HepG2 (cell line): ENCODE results near the gene TMX3. TPM values are rescaled to one million over a fixed set of nuclear protein-coding genes. Genes with fewer than 3 reads are reported as not detected.
A peak's percentile ranks its signal among the peaks of the same experiment; 100 is the strongest.

ENCODE experiments used
- ATAC-seq: fragments of 200-7000 bp; cut with Tn5 transposase; 3 replicates; pipeline ENCODE4 v1.9.1; 2020; ENCODE audit warnings: mild to moderate bottlenecking, moderate library complexity
- BruUV-seq: library from RNA; stranded (reverse); fragments of 400-500 nt; replicated peaks from 2 replicates; lab custom pipeline; 2021; lab: Mats Ljungman, UMichigan
- CTCF ChIA-PET: fragments of 300-600 bp; formaldehyde crosslinking; extraction: SDS; loops from one replicate; lab custom pipeline; 2021; ENCODE audit warnings: low total read pairs, inconsistent platforms, low intra/inter-chr PET ratio; lab: Yijun Ruan, JAX
- POLR2A ChIA-PET: fragments of 350-600 bp; sonication (Branson Sonifier 250); formaldehyde crosslinking; loops from one replicate; lab custom pipeline; 2020; ENCODE audit warnings: antibody characterized with exemption, inconsistent platforms; lab: Yijun Ruan, JAX
- DNase-seq: peaks from one replicate; pipeline ENCODE4 v3.0.0-alpha.2; 2015; ENCODE audit warnings: low spot score
- FAIRE-seq: peaks from 3 replicates; lab custom pipeline; 2011; peaks lifted over from hg19 to GRCh38; lab: Jason Lieb, UNC
- H2AFZ ChIP-seq: one replicate; pipeline ENCODE4 v1.6.1; 2011; ENCODE audit warnings: low read length, inconsistent platforms
- H3K27ac ChIP-seq: fragments of 300-600 bp; 3 replicates; pipeline ENCODE4 v1.8.0; 2011; ENCODE audit warnings: mixed run types, mild to moderate bottlenecking, mixed read lengths, low read length, inconsistent platforms; ENCODE audit not compliant: insufficient read depth; ENCODE audit errors: extremely low read length
- H3K27me3 ChIP-seq, 2 experiments: fragments of 200-600 bp in 1 of 2; 2 replicates in 1 of 2; 3 replicates in 1 of 2; pipeline versions ENCODE4 v1.6.0 to v1.8.0; 2011; ENCODE audit warnings: low read length in 2 of 2, mild to moderate bottlenecking in 2 of 2, moderate library complexity in 2 of 2, inconsistent platforms in 1 of 2; ENCODE audit not compliant: insufficient read depth in 2 of 2, control insufficient read depth in 1 of 2
- H3K36me3 ChIP-seq, 2 experiments: fragments of 200-600 bp in 1 of 2; replicated peaks in 1 of 2; 2 replicates in 1 of 2; 3 replicates in 1 of 2; pipeline versions ENCODE4 v1.5.1 to v1.8.0; 2011; ENCODE audit warnings: low read length in 2 of 2, inconsistent platforms in 1 of 2; ENCODE audit not compliant: insufficient read depth in 2 of 2, control insufficient read depth in 1 of 2
- H3K4me1 ChIP-seq: 2 replicates; pipeline ENCODE4 v1.5.1; 2012; ENCODE audit warnings: low read length, inconsistent platforms; ENCODE audit not compliant: insufficient read depth
- H3K4me2 ChIP-seq: 2 replicates; pipeline ENCODE4 v1.6.0; 2011; ENCODE audit warnings: low read depth, low read length, inconsistent platforms
- H3K4me3 ChIP-seq, 3 experiments: fragments of 200-600 bp in 1 of 3; sonication (generic), shearing (Covaris generic) in 1 of 3; replicated peaks in 1 of 3; 2 replicates each; pipeline ENCODE4 v1.5.1; 2011 to 2016; ENCODE audit warnings: low read length in 3 of 3, inconsistent platforms in 2 of 3, low read depth in 2 of 3, mild to moderate bottlenecking in 2 of 3, control low read depth in 1 of 3, mixed read lengths in 1 of 3; ENCODE audit not compliant: insufficient read depth in 1 of 3
- H3K79me2 ChIP-seq: one replicate; pipeline ENCODE4 v1.6.1; 2011; ENCODE audit warnings: low read length, inconsistent platforms; ENCODE audit not compliant: insufficient read depth
- H3K9ac ChIP-seq: 2 replicates; pipeline ENCODE4 v1.6.0; 2011; ENCODE audit warnings: mild to moderate bottlenecking, low read depth, low read length, inconsistent platforms; ENCODE audit not compliant: insufficient read depth
- H3K9me3 ChIP-seq: 2 replicates; pipeline ENCODE4 v1.5.1; 2012; ENCODE audit warnings: mild to moderate bottlenecking, low read length
- H4K20me1 ChIP-seq: 2 replicates; pipeline ENCODE4 v1.6.0; 2011; ENCODE audit warnings: inconsistent platforms, mild to moderate bottlenecking, low read length, moderate library complexity; ENCODE audit not compliant: insufficient read depth
- ARNT2 ChIP-seq: sonication (generic); formaldehyde crosslinking; IDR thresholded peaks from 2 replicates; pipeline ENCODE4 v1.8.0; 2022; ENCODE audit warnings: mild to moderate bottlenecking, low read depth, missing genetic modification reagents, moderate library complexity
- ETV5 ChIP-seq: IDR thresholded peaks from 2 replicates; pipeline ENCODE4 v1.6.1; 2018; ENCODE audit warnings: missing biosample characterization, missing genetic modification reagents, inconsistent platforms, borderline replicate concordance
- FOXO1 ChIP-seq: sonication (generic); formaldehyde crosslinking; IDR thresholded peaks from 2 replicates; pipeline ENCODE4 v1.4.0; 2020; ENCODE audit warnings: missing genetic modification reagents
- FOXP1 ChIP-seq, 2 experiments: fragments of 450-650 bp in 1 of 2; IDR thresholded peaks; 2 replicates each; pipeline ENCODE4 v1.6.1; 2017 to 2018; ENCODE audit warnings: antibody characterized with exemption in 1 of 2
- GTF2F1 ChIP-seq: fragments of 150-350 bp; IDR thresholded peaks from 2 replicates; pipeline ENCODE4 v1.6.1; 2014; ENCODE audit warnings: low read length
- ISL2 ChIP-seq: sonication (generic); formaldehyde crosslinking; IDR thresholded peaks from 2 replicates; pipeline ENCODE4 v1.5.0; 2020; ENCODE audit warnings: missing genetic modification reagents
- LCORL ChIP-seq, 2 experiments: fragments of 450-650 bp in 1 of 2; sonication (generic) in 1 of 2; formaldehyde crosslinking in 1 of 2; IDR thresholded peaks; 2 replicates each; pipeline versions ENCODE4 v1.5.0 to v1.6.1; 2017 to 2020; ENCODE audit warnings: antibody characterized with exemption in 1 of 2, missing genetic modification reagents in 1 of 2
- MED8 ChIP-seq: sonication (generic); formaldehyde crosslinking; IDR thresholded peaks from 2 replicates; pipeline ENCODE4 v1.8.1; 2023; ENCODE audit warnings: mild to moderate bottlenecking, missing genetic modification reagents; ENCODE audit not compliant: insufficient replicate concordance
- TEAD3 ChIP-seq: optimal IDR thresholded peaks from 2 replicates; pipeline ENCODE3; 2016; ENCODE audit warnings: borderline replicate concordance
- ZNF143 ChIP-seq: sonication (generic); formaldehyde crosslinking; IDR thresholded peaks from 2 replicates; pipeline ENCODE4 v1.4.0; 2020; ENCODE audit warnings: missing genetic modification reagents
- ZNF230 ChIP-seq: sonication (generic); formaldehyde crosslinking; IDR thresholded peaks from 2 replicates; pipeline ENCODE4 v1.4.0; 2020; ENCODE audit warnings: mild to moderate bottlenecking, missing genetic modification reagents
- ZNF263 ChIP-seq: sonication (generic); formaldehyde crosslinking; IDR thresholded peaks from 2 replicates; pipeline ENCODE4 v1.4.0; 2020; ENCODE audit warnings: missing genetic modification reagents
- ZNF615 ChIP-seq: sonication (generic); formaldehyde crosslinking; IDR thresholded peaks from 2 replicates; pipeline ENCODE4 v1.5.0; 2020; ENCODE audit warnings: mild to moderate bottlenecking, missing genetic modification reagents, borderline replicate concordance
- ZNF652 ChIP-seq: IDR thresholded peaks from 2 replicates; pipeline ENCODE4 v1.6.1; 2016; ENCODE audit warnings: low read depth, borderline replicate concordance
- ZZZ3 ChIP-seq: sonication (generic); formaldehyde crosslinking; IDR thresholded peaks from 2 replicates; pipeline ENCODE4 v1.4.0; 2020; ENCODE audit warnings: missing genetic modification reagents, mild to moderate bottlenecking, borderline replicate concordance
- WGBS: methylation state at CpG from one replicate; pipeline ENCODE4 v1.1.6; 2017; ENCODE audit warnings: low lambda C conversion rate; 5-methylcytosine and 5-hydroxymethylcytosine counted together
- in situ Hi-C: cut with HindIII; loops from 2 replicates; pipeline ENCODE4 v1.10.0; 2017; ENCODE audit warnings: low pct_unique_long_range_greater_than_20kb; ENCODE audit not compliant: extremely low pct_ligation_motif_present
- intact Hi-C: fragments of 100-400 bp; cut with micrococcal nuclease; formaldehyde crosslinking; loops from one replicate; pipeline ENCODE4 v1.10.0; 2022; ENCODE audit not compliant: unreplicated experiment
- polyA plus RNA-seq, 8 experiments: library from polyadenylated mRNA; depleted of rRNA in 3 of 8; stranded (reverse) in 7 of 8; unstranded in 1 of 8; fragments of >200 nt; fragmentation: Illumina TruSeq in 4 of 8; extraction: Trizol in 4 of 8; gene quantifications; 2 replicates each; pipeline versions ENCODE4 v1.2.1 to v1.2.3, GENCODE V29; 2011 to 2016; ENCODE audit warnings: low read depth in 4 of 8, missing spikeins in 1 of 8, mixed read lengths in 1 of 8; ENCODE audit not compliant: insufficient read depth in 1 of 8
- total RNA-seq, 5 experiments: library from RNA; depleted of rRNA; stranded (reverse); fragments of >200 nt; fragmentation: Illumina TruSeq; extraction: Trizol; gene quantifications; 2 replicates each; pipeline ENCODE4 v1.2.3, GENCODE V29; 2016; ENCODE audit warnings: low read depth in 1 of 5
- TF ChIP-seq, protein P1 (sequence below), 2 experiments: sonication (generic) in 1 of 2; formaldehyde crosslinking in 1 of 2; IDR thresholded peaks; 2 replicates each; pipeline versions ENCODE4 v1.6.1 to v1.9.0; 2014 to 2022; ENCODE audit warnings: antibody characterized with exemption in 1 of 2, borderline replicate concordance in 1 of 2, inconsistent platforms in 1 of 2, low read depth in 1 of 2, missing genetic modification reagents in 1 of 2
- TF ChIP-seq, protein P2 (sequence below): sonication (generic); formaldehyde crosslinking; IDR thresholded peaks from 2 replicates; pipeline ENCODE4 v1.4.0; 2020; ENCODE audit warnings: missing genetic modification reagents, mild to moderate bottlenecking, borderline replicate concordance

The TMX3 gene
- total and polyA plus RNA-seq, 2 of the 13 experiments (the other 11 are each of a cell fraction or from before 2014, with no cell fraction given): 12.9 to 25.0 TPM

DNA sequence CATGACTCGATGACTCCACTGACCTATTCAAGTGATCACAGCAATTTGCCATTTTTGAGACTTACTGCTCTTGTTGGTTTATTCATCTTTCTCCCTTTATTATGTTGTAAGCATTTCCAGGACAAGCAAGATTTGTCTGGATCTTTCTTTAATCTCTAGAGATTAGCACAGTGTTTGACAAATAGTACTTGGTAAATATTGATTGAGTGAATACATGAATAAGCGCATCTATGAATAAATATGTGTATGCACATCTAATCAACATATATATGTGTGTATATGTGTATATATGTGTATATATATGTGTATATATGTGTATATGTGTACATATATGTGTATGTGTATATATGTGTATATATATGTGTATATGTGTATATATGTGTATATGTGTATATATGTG, 7.3 kb downstream of the TMX3 start (continued):
- TF ChIP-seq, protein P1, sequence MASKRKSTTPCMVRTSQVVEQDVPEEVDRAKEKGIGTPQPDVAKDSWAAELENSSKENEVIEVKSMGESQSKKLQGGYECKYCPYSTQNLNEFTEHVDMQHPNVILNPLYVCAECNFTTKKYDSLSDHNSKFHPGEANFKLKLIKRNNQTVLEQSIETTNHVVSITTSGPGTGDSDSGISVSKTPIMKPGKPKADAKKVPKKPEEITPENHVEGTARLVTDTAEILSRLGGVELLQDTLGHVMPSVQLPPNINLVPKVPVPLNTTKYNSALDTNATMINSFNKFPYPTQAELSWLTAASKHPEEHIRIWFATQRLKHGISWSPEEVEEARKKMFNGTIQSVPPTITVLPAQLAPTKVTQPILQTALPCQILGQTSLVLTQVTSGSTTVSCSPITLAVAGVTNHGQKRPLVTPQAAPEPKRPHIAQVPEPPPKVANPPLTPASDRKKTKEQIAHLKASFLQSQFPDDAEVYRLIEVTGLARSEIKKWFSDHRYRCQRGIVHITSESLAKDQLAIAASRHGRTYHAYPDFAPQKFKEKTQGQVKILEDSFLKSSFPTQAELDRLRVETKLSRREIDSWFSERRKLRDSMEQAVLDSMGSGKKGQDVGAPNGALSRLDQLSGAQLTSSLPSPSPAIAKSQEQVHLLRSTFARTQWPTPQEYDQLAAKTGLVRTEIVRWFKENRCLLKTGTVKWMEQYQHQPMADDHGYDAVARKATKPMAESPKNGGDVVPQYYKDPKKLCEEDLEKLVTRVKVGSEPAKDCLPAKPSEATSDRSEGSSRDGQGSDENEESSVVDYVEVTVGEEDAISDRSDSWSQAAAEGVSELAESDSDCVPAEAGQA (IDR thresholded peaks at IDR 0.05; ENCODE audit: low read depth): no peak
- TF ChIP-seq, protein P1 (CRISPR knock-in tag; IDR thresholded peaks at IDR 0.05; ENCODE audit: borderline replicate concordance): no peak

DNA sequence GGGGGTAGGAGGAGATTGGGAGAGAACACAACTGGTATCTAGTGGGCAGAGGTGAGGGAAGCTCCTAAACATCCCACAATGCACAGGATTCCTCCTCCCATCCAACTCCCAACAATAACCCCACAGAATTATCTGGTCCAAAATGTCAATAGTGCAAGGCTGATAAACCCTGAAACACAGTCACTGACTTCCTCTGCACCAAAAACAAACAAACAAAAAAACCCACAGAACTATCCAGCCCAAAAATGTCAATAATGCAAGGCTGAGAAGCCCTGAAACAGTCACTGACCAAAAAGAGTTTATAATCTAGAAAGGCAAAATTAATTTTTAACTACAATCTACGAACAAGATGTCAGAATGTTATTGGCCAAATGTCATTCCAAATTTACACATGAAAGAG, 9.8 kb downstream of the TMX3 start:
- CTCF ChIA-PET: no interaction called here
- in situ Hi-C loops: no loop called here
- peak; percentile 56 for FAIRE-seq
- TF ChIP-seq ISL2 (CRISPR knock-in tag) (no peak), LCORL (IDR thresholded peaks at IDR 0.05) (0 out of 2 replicates have a peak, but pooled peaks have one; percentile 20), LCORL (CRISPR knock-in tag; IDR thresholded peaks at IDR 0.05) (no peak; the same call in 1 of the 2 replicates), ZNF652 (CRISPR knock-in tag) (no peak), ZNF230 (CRISPR knock-in tag) (no peak), FOXP1 (IDR thresholded peaks at IDR 0.05) (no peak), FOXP1 (CRISPR knock-in tag; IDR thresholded peaks at IDR 0.05) (peak; percentile 82), ARNT2 (no peak), MED8 (CRISPR knock-in tag) (no peak), ZNF615 (CRISPR knock-in tag) (no peak), ZNF263 (CRISPR knock-in tag) (no peak), TEAD3 (CRISPR knock-in tag) (peak; percentile 48), ZZZ3 (CRISPR knock-in tag) (no peak), ZNF143 (CRISPR knock-in tag) (no peak), ETV5 (peak; percentile 50; the same call in 1 of the 2 replicates), FOXO1 (CRISPR knock-in tag) (no peak), GTF2F1 (no peak)
- TF ChIP-seq, protein P2, sequence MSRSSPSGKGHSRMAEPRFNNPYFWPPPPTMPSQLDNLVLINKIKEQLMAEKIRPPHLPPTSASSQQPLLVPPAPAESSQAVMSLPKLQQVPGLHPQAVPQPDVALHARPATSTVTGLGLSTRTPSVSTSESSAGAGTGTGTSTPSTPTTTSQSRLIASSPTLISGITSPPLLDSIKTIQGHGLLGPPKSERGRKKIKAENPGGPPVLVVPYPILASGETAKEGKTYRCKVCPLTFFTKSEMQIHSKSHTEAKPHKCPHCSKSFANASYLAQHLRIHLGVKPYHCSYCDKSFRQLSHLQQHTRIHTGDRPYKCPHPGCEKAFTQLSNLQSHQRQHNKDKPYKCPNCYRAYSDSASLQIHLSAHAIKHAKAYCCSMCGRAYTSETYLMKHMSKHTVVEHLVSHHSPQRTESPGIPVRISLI (CRISPR knock-in tag): peak; percentile 20; the same call in 1 of the 2 replicates

More for the DNA sequence above, 9.8 kb downstream of the TMX3 start:
- WGBS: 32% methylated on average over 1 of the region's 1 CpG
- H3K36me3 ChIP-seq: peaks cover 0 to 24% of the 10 kb centered on the region in 2 experiments; a peak in 2 of 5 replicates
- no TSS peak for BruUV-seq
- peak; percentile 80 for ATAC-seq
- no peaks in the 10 kb centered on the region for H3K9me3 ChIP-seq
- 0 out of 2 replicates have a peak overlapping the region, but pooled peaks have one; percentile 1 for H3K4me2 ChIP-seq
- H3K4me1 ChIP-seq: peaks cover 17% of the 10 kb centered on the region
- no peak overlapping the region for H3K27ac ChIP-seq
- H2AFZ ChIP-seq: no peak overlapping the region
- H3K79me2 ChIP-seq: peaks cover 26% of the 10 kb centered on the region
- POLR2A ChIA-PET: no interaction called here
- no peaks in the 10 kb centered on the region; the same call in 1 of the 2 replicates for H4K20me1 ChIP-seq
- H3K27me3 ChIP-seq: no peaks in the 10 kb centered on the region
- intact Hi-C loops: no loop called here
- H3K9ac ChIP-seq: no peak overlapping the region
- peak; percentile 51 for DNase-seq
- no peak overlapping the region for H3K4me3 ChIP-seq
